Stimulated activated CD4-positive, alpha-beta T cell treated with anti-CD3 and anti-CD28 coated beads, Interleukin-4, amount 100 ng/mL, for 4 hours (primary cell): ENCODE results near the gene ZNF814.
"Not testable (repeated sequence)": the region's sequence is repeated elsewhere in the genome, so short reads cannot be mapped to it uniquely, and the experiment has no call there.

Source experiments
- DNase-seq, 2 experiments: peaks; one replicate each; pipeline ENCODE4 v3.0.0-alpha.2; 2020

The ZNF814 gene

DNA sequence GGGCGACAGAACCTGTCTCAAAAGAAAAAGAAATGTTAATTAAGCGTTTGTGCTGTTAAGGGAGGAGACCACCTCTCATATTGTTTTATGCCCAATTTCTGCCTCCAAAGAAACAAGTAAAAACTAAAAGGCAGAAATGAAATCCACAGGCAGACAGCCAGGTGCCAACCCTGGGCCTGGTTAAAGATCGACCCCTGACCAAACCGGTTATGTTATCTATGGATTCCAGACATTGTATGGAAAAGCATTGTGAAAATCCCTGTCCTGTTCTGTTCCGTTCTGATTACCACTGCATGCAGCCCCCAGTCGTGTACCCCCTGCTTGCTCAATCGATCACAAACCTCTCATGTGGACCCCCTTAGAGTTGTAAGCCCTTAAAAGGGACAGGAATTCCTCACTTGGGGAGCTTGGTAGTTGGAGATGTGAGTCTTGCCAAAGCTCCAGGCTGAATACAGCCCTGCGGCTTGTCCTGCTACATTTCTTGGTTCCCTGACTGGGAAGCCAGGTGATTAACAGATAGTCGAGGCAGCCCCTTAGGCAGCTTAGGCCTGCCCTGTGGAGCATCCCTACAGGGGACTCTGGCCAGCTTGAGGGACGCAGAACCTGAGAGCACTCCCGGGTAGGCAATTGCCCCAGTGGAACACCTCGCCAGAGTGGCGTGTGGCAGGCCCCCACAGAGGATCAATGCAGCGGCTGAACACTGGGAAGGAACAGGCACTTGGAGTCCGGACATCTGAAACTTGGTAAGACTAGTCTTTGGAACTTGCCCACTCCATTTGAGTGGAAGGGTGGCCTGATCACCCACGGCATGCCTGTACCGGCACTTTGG, 73.4 kb downstream of the ZNF814 start:
- DNase-seq: no peak

DNA sequence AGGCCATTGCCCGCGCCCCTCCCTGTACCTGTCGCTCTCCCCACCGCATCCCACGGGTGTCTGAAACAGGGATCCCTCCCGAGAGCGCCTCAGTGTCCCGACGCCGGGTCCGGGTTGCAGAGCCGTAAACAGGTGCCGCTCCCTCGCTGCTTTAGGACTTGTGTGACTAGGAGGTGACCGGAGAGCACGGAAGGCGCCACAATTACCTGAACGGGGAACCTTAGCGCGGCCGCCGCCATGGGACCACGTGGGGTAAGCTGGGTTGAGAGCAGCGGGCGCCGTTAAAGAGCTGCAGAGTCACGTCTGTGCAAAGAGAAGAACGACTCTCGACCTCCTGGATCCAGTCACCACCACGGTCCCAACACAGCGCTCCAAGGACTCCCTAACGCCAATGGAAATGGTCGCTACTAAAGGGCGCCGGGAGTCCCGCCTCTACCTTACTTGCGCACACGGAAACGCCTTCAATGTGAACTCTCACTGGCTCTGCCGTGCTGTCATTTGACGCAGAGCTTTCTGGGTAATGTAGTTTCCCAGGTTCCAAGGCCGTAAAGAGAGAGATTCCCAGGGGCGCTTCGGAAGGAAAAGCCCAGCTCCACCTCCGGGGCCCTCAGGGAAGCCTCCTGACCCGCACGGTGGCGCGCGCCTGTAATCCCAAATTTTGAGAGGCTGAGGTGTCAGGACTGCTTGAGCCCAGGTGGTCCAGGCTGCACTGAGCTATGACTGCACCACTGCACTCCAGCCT, 74.2 kb downstream of the ZNF814 start, which contains the start of gene ZNF552:
ZNF552 (minus strand) TSS at position 409 of the 742 bp plus-strand sequence; CDS start at position 239, 170 bp downstream.
- DNase-seq: peak; percentile 59 to 74

DNA sequence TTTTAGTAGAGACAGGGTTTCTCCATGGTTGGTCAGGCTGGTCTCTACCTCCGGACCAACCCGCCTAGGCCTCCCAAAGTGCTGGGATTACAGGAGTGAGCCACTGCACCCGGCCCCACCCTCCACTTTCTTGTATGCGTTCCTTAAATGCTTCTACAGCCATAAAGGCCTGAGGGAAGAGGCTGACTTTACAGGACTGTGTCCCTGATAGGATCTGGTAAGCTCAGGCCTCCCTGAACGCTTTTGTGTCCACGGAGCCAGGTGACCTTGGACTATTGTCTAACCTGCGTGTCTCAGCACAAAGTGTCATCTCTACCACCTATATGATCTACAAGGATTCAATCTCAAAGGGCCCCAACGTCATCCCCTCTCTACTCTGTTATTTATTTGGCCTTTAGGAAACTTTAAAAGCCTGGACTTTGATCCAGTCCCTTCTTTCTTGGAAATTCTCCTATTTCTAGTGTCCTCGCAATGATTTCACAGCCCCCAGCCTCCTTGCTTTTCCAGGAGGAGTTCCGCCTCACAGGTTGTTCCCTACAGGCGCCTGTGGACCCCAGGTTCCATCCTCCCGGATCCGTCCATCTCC, 74.8 kb downstream of the ZNF814 start:
- DNase-seq: no peak

DNA sequence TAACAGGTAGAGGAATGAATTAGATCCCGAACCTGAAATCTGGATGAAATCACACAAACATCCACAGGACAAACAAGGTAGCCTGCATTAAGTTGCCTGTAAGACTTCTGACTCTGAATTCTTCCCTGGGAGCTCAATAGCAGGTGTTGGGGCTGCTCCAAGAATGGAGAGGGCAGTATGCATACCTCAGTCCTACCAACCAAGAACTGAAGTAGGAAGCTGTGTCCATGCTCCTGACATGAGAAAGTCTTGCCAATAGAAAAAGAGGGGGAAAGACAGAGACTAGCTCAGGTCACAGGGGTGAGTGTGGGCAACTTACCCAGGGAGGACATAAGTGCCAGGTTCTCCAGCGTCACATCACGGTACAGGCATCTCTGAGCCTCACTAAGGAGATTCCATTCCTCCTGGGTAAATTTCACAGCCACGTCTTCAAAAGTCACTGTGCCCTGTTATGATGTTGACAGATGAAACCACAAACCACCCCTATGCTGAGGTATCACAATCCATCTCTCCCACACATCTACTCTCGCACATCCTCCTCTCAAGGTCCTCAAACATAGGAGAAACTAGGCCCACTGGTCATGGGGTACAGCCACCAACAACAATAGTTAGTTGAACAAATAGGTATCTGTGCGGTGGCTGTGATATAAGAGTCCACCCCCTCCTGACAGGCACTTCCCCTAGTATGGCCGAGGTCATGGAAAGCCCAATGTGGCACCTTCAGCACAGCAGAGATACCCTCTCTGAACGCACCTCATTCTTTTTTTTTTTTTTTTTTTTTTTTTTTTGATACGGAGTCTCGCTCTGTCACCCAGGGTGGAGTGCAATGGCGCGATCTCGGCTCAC, 75.6 kb downstream of the ZNF814 start:
- not testable (repeated sequence) for DNase-seq

DNA sequence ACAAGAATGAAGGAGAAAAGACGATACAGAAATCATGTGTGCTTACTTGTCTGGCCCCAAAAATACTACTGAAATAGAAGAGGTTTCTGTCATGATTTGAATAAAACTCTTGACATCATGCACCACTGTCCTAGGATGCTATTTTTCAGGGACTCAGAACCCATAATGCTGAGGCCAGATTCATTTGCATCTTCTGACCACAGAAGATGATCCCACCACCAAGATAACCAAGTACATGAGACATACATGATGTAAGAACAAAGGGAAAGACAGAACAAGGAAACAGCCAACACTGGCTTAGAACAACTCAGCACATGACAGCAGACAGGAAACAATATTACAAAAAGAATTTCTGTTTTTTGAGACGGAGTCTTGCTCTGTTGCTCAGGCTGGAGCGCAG, 76.6 kb downstream of the ZNF814 start:
- no peak for DNase-seq

DNA sequence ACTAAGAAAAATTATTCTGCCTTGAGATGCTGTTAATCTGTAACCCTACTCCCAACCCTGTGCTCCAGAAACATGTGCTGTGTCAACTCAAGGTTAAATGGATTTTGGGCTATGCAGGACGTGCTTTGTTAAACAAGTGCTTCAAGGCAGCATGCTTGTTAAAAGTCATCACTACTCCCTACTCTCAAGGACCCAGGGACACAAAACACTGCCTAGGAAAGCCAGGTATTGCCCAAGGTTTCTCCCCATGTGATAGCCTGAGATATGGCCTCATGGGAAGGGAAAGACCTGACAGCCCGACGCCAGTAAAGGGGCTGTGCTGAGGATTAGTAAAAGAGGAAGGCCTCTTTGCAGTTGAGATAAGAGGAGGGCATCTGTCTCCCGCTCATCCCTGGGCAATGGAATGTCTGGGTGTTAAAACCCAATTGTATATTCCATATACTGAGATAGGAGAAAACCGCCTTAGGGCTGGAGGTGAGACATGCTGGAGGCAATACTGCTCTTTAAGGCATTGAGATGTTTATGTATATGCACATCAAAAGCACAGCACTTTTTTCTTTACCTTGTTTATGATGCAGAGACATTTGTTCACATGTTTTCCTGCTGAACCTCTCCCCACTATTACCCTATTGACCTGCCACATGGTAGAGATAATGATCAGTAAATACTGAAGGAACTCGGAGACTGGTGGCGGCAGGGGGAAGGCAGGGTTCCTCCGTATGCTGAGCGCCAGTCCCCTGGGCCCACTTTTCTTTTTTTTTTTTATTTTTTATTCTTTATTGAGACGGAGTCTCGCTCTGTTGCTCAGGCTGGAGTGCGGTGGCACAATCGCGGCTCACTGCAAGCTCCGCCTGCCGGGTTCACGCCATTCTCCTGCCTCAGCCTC, 78.2 kb downstream of the ZNF814 start:
- DNase-seq: not testable (repeated sequence)

DNA sequence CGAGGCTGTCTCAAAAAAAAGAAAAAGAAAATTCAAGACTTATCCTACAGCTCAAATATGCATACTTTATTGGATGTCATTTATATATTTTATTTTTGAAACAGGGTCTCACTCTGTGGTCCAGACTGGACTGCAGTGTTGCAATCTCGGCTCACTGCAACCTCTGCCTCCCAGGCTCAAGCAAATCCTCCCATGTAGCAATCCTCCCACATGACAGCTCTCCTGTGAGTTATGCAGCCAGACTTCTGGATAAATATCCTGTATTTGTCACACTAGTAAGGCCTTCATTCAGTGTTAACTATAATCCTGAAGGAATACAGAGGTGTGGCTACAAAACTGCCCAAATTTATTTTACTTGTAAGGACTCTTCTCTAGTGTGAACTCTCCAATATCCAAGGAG, 81.3 kb downstream of the ZNF814 start:
- no peak for DNase-seq

DNA sequence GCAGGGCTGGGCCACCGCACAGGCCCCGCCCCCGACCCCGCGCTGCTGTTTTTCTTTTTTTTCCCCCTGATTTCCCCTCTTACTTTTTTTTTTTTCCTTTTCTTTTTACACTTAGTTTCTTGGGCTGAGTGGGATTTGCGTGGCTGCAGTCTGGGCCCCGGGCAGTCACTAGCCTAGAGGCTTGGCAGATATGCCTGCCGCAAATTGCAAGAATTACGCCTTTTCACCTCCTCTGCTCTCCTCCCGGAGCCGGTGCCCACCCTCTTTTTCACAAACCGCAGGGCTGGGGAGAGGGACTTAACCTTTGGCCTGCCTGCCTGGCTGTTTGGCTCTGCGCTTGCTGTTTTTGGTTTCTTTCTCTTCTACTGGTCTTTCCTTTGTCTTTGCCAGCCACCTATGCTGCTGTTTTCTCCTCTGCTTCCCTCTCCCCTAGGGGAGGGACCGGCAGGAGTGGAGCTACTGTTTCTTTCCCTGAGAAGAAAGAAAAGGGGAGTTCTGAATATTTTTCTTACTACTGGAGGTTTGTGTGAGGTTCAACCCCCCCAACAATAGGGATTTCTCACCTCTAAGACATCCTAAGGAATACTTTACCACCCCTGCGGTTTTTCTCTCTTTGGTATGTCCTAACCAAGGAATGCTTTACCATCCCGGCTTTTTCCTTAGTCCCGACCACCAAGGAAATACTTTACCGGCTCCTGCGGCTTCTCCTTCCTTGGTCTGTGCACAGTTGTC, 85.1 kb downstream of the ZNF814 start:
- DNase-seq: no peak

DNA sequence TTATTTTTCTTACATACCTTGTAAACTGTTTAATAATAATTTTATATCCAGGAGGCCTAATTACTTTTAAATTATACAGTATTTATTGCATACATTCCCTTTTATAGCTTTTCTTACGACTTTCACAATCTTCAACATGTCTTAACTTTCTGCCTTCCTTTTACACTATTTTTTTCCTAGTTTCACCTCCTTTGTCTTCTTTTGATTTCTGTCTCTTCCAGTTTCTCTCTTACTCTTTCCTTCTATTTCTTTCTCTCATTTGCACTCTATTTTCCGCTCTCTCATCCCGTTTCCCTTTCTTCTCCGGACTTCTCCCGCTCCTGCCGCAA, 85.6 kb downstream of the ZNF814 start:
- DNase-seq: no peak

DNA sequence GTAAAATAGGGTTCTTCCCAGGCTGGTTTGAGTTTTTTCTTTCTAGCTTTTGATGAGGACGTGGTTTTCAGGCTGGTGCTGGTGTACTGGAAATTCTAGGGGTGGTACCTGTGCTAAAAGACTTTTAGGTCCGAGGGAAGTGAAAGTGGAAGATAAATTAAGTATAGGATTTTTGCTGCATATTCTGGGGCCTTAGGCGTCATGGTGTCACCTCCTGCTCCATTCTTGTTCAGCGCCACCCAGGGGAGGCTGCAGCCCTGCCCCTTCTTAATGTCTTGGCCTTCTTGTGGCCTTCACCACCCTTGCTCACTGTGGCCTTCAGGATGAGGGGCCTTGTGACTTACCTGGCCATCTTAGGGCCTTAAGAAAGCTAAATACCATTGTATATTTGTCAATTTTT, 86.6 kb downstream of the ZNF814 start:
- no peak for DNase-seq

DNA sequence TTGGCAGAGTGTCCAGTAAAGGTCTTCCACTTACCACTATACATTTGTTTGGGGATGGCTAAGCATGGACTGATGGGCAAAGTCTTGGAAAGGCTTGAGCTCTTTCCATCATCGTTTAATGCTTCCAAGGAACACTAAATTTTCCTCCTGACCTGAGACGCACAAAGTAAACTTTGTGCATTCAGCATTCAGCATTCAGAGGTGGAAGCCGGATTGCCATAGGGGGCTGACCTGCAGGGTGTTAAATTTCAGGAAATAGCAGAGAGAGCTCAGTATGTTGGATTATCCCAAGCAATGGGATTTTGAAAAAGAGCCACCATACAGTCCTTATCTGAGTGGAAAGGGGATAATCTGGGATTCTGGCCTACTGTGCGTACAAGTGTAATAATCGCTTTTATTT, 88.1 kb downstream of the ZNF814 start:
- no peak for DNase-seq
